Loucy (cell line): ENCODE results near the gene HIC1.

ENCODE experiments used
- EZH2phosphoT487 ChIP-seq: fragments of 200-600 bp; IDR thresholded peaks from 2 replicates; pipeline ENCODE4 v1.6.1; 2018; ENCODE audit warnings: antibody characterized with exemption, mild to moderate bottlenecking, moderate library complexity, borderline replicate concordance
- TF ChIP-seq, protein P1 (sequence below): fragments of 200-600 bp; sonication (generic); conservative IDR thresholded peaks from 2 replicates; pipeline ENCODE4 v1.5.1; 2014; ENCODE audit warnings: mild to moderate bottlenecking, antibody characterized with exemption, low read length

DNA sequence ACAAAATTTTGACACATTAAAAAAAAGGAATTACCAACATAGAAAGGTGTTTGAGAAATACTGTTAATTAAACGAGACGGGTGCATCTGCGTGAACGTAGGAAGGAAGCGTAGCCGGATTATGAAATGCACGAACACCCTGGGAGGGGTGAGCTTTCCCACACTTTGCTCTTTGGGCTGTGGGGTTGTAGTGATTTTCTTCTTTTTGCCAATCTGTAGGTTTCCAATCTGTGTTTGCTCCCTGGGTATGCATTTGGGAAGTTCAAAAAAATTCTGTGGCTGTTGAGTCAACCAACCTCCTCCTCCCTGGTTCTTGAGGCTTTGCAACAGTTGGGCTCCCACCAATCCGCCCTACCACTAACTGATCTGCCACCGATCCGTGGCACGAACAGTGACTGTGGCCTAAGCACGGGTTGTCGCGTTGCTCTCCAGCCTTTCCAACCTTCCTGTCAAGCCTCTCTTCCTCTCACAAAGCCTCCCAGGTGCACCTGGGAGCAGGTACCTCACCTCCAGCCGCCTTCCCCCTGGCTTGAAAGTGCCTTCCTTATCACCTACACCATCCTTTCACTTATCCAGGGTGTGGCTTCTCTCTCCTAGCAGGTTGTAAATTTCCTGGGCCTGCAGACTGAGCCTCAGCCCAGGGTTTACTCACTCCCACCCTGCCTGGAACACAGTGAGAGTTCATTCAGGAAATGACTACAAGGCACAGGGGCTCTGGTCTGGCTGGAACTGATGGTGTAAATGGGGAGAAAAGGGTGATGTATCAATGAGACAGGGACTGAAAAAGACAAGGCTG, 46.4 kb upstream of the HIC1 start:
- TF ChIP-seq, protein P1, sequence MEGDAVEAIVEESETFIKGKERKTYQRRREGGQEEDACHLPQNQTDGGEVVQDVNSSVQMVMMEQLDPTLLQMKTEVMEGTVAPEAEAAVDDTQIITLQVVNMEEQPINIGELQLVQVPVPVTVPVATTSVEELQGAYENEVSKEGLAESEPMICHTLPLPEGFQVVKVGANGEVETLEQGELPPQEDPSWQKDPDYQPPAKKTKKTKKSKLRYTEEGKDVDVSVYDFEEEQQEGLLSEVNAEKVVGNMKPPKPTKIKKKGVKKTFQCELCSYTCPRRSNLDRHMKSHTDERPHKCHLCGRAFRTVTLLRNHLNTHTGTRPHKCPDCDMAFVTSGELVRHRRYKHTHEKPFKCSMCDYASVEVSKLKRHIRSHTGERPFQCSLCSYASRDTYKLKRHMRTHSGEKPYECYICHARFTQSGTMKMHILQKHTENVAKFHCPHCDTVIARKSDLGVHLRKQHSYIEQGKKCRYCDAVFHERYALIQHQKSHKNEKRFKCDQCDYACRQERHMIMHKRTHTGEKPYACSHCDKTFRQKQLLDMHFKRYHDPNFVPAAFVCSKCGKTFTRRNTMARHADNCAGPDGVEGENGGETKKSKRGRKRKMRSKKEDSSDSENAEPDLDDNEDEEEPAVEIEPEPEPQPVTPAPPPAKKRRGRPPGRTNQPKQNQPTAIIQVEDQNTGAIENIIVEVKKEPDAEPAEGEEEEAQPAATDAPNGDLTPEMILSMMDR, result no peak
- TF ChIP-seq EZH2phosphoT487, result no peak
